Placental pericyte (primary cell): ENCODE results near the gene TEX261. TPM values are rescaled to one million over a fixed set of nuclear protein-coding genes. Genes with fewer than 3 reads are reported as not detected.

Source experiments
- small RNA-seq: library from RNA; depleted of rRNA; stranded (forward); fragments of <200 nt; gene quantifications from one replicate; pipeline ENCODE3, GENCODE V24; 2012; ENCODE audit warnings: low replicate concordance
- total RNA-seq: library from RNA; depleted of rRNA; stranded (reverse); fragments of >200 nt; gene quantifications from 2 replicates; pipeline ENCODE4 v1.2.3, GENCODE V29; 2012

The TEX261 gene
- total RNA-seq = 27.1 and 43.5 TPM in 2 replicates

GRCh38 chr2:70994699-70995425, at the start of gene TEX261:
Gene TEX261, minus strand, starts transcription at chr2:70994873. Its CDS starts 116 bp downstream, at chr2:70994757.

GRCh38 chr2:70978341-70979179, 16.1 kb downstream of the TEX261 start, which contains the start of gene ANKRD53:
Gene ANKRD53, plus strand, starts transcription at chr2:70978630. Its CDS starts 16 bp downstream, at chr2:70978646.

Small RNA genes lying within 50 kb of the gene (small RNA-seq; reads per million reads assigned to genes)
- not detected for gene RN7SL160P

Other genes with a start within 250 kb of the TEX261 start
- 0.14 TPM in 1 of 2 replicates, not detected in the other for gene ADD2, start 226.7 kb downstream of the TEX261 start, total RNA-seq
- not detected in 2 replicates for gene FIGLA, start 204.2 kb downstream of the TEX261 start, total RNA-seq
- not detected in 2 replicates for gene CLEC4F, start 174.3 kb downstream of the TEX261 start, total RNA-seq
- gene CD207, start 159.1 kb downstream of the TEX261 start, total RNA-seq = not detected in 2 replicates
- gene VAX2, start 94.3 kb downstream of the TEX261 start, total RNA-seq = 2.6 and 4.2 TPM in 2 replicates
- gene ATP6V1B1, start 59.0 kb downstream of the TEX261 start, total RNA-seq = 1.9 TPM in 1 of 2 replicates, not detected in the other
- 0.72 and 1.3 TPM in 2 replicates for gene ANKRD53, start 16.2 kb downstream of the TEX261 start, total RNA-seq
- 46.4 and 62.4 TPM in 2 replicates for gene NAGK, start 73.8 kb upstream of the TEX261 start, total RNA-seq
- 10.5 and 12.6 TPM in 2 replicates for gene MCEE, start 135.4 kb upstream of the TEX261 start, total RNA-seq
- gene MPHOSPH10, start 135.8 kb upstream of the TEX261 start, total RNA-seq = 17.5 and 21.0 TPM in 2 replicates
- gene PAIP2B, start 232.2 kb upstream of the TEX261 start, total RNA-seq = under 0.01 TPM in 2 replicates